Measurements from ENCODE around the gene GON4L.

The GON4L gene

DNA sequence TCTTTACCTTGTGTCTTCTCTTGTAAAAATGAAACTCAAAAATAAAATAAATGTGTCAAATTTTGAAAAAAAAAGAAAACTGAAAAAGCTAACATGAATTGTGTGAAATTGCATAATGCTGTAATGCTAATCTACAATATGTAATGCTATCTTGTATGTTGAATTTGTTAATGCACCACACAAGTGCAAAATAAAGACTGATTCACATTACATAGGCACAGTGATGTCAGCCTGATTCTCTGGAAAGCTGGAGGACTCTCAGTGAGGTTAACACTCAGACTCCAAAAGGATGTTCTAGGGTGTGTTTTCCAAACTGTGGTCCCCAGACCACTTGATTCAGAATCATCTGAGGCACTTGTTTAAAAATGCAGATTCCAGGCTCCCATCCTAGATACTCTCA, 28.0 kb upstream of the GON4L start:
- Histone ChIP-seq H3K27ac (ENCODE audit: extremely low read depth, low read depth, low read length) (no peak overlapping the region), H3K4me3 (ENCODE audit: low read depth, low read length) (no peak overlapping the region), H3K9me3 (ENCODE audit: control insufficient read depth, insufficient read depth, low read depth, low read length) (no peaks in the 10 kb centered on the region), H3K4me1 (ENCODE audit: control insufficient read depth, insufficient read depth, low read length) (no peaks in the 10 kb centered on the region), H3K36me3 (ENCODE audit: control insufficient read depth in 2 of 2, insufficient read depth in 1 of 2, low read length in 2 of 2) (peaks cover 0 to 11% of the 10 kb centered on the region in 2 experiments; a peak in 1 of 3 replicates)
- no peak for TF ChIP-seq ZEB2 (tag by site-specific recombination; IDR thresholded peaks at IDR 0.05)
- TF ChIP-seq, protein P1, sequence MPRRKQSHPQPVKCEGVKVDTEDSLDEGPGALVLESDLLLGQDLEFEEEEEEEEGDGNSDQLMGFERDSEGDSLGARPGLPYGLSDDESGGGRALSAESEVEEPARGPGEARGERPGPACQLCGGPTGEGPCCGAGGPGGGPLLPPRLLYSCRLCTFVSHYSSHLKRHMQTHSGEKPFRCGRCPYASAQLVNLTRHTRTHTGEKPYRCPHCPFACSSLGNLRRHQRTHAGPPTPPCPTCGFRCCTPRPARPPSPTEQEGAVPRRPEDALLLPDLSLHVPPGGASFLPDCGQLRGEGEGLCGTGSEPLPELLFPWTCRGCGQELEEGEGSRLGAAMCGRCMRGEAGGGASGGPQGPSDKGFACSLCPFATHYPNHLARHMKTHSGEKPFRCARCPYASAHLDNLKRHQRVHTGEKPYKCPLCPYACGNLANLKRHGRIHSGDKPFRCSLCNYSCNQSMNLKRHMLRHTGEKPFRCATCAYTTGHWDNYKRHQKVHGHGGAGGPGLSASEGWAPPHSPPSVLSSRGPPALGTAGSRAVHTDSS (tag by site-specific recombination; IDR thresholded peaks at IDR 0.05), result no peak
- ChIA-PET CTCF (interaction anchor here (0.6 kb wide), 2 partner anchors 184 to 717 kb away, joined by 3 read pairs; no protein-coding TSS in a partner anchor), POLR2A (no interaction called here)

DNA sequence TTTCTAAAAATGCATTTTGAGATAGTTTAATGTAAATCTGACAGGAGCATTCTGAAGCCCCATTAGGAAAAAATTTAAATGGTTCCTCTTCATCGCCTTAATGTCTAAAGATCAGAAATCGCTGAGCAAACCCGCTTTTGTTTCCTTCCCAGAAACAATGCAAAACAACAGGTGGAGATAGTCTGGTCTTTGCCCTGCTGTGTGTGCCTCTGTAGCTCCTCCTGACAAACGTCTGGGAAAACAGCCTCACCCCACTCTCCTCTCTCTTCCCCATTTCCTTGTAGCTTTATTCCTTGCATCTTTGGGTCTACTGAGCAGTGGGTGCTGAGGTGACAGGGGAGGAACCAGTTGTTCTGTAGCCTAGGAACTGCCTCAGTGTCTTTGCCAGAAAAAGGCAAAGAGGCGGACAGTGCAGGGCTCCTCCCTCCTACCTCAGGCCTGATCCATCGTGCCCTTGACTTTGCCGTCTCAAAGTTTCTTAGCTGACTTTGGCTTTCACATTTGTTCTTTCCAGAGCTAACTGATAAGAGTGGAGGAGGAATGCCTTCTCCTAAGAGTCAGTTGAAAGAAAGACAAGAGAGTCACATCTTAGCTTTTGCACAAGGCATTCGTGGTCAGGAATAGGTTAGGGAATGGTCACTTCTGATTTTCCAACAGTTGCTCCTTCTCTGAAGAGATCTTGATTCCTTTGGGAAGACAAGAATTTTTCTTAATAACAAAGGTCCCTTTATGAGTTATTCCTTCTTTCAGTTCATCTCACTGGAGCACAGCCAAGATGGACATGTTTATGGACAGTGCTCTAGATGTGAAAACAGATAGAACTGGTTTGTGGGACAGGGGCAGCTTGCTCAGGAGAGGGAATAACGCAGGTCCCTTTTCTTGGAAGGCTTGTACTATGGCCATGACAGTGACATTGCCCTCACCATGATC, 27.3 kb upstream of the GON4L start:
- Histone ChIP-seq H3K4me1 (ENCODE audit: control insufficient read depth, insufficient read depth, low read length) (no peaks in the 10 kb centered on the region), H3K9me3 (ENCODE audit: control insufficient read depth, insufficient read depth, low read depth, low read length) (no peaks in the 10 kb centered on the region), H3K27ac (ENCODE audit: extremely low read depth, low read depth, low read length) (no peak overlapping the region), H3K4me3 (ENCODE audit: low read depth, low read length) (no peak overlapping the region), H3K36me3 (ENCODE audit: control insufficient read depth in 2 of 2, insufficient read depth in 1 of 2, low read length in 2 of 2) (peaks cover 0 to 11% of the 10 kb centered on the region in 2 experiments; a peak in 1 of 3 replicates)
- TF ChIP-seq ZNF341 (tag by site-specific recombination; IDR thresholded peaks at IDR 0.05; ENCODE audit: low read depth) (no peak), ZNF837 (tag by site-specific recombination; IDR thresholded peaks at IDR 0.05) (no peak), SP3 (tag by site-specific recombination; IDR thresholded peaks at IDR 0.05) (no peak), ZIC2 (tag by site-specific recombination; IDR thresholded peaks at IDR 0.05) (no peak), ZNF155 (tag by site-specific recombination; IDR thresholded peaks at IDR 0.05) (no peak), OSR2 (tag by site-specific recombination; IDR thresholded peaks at IDR 0.05) (no peak), ZNF830 (tag by site-specific recombination; IDR thresholded peaks at IDR 0.05; ENCODE audit: low read depth) (no peak)
- TF ChIP-seq, protein P2, sequence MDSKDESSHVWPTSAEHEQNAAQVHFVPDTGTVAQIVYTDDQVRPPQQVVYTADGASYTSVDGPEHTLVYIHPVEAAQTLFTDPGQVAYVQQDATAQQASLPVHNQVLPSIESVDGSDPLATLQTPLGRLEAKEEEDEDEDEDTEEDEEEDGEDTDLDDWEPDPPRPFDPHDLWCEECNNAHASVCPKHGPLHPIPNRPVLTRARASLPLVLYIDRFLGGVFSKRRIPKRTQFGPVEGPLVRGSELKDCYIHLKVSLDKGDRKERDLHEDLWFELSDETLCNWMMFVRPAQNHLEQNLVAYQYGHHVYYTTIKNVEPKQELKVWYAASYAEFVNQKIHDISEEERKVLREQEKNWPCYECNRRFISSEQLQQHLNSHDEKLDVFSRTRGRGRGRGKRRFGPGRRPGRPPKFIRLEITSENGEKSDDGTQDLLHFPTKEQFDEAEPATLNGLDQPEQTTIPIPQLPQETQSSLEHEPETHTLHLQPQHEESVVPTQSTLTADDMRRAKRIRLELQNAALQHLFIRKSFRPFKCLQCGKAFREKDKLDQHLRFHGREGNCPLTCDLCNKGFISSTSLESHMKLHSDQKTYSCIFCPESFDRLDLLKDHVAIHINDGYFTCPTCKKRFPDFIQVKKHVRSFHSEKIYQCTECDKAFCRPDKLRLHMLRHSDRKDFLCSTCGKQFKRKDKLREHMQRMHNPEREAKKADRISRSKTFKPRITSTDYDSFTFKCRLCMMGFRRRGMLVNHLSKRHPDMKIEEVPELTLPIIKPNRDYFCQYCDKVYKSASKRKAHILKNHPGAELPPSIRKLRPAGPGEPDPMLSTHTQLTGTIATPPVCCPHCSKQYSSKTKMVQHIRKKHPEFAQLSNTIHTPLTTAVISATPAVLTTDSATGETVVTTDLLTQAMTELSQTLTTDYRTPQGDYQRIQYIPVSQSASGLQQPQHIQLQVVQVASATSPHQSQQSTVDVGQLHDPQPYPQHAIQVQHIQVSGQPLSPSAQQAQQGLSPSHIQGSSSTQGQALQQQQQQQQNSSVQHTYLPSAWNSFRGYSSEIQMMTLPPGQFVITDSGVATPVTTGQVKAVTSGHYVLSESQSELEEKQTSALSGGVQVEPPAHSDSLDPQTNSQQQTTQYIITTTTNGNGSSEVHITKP (tag by site-specific recombination; IDR thresholded peaks at IDR 0.05), result 0 out of 2 replicates have a peak, but pooled peaks have one; percentile 11
- TF ChIP-seq, protein P3, sequence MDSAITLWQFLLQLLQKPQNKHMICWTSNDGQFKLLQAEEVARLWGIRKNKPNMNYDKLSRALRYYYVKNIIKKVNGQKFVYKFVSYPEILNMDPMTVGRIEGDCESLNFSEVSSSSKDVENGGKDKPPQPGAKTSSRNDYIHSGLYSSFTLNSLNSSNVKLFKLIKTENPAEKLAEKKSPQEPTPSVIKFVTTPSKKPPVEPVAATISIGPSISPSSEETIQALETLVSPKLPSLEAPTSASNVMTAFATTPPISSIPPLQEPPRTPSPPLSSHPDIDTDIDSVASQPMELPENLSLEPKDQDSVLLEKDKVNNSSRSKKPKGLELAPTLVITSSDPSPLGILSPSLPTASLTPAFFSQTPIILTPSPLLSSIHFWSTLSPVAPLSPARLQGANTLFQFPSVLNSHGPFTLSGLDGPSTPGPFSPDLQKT (IDR thresholded peaks at IDR 0.05; ENCODE audit: borderline replicate concordance, low read depth, low read length), result no peak
- POLR2A ChIA-PET, result no interaction called here
- CTCF ChIA-PET, result interaction anchor here (0.6 kb wide), 4 partner anchors 185 to 718 kb away, joined by 3 read pairs; no protein-coding TSS in a partner anchor

DNA sequence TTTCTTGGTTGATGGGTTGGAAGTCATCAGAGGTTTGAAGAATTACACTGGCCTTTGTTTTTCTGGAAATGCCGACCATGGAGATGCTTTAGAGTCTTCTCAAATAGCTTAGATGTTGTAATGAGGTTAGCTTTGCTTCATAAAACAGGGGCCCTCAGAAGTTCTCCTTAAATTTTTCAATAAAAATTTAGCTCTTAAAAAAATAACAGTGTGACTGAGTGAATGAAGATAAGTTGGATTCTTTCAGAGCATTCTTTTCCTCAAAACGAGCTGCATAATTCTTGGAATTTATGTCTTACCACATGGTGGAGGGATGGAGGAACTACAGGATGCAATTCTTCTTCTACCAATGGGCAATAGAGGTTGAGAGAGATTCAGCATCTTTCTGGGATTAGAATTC, 25.8 kb upstream of the GON4L start:
- ChIA-PET CTCF (interaction anchor here (0.5 to 0.9 kb wide), 2 partner anchors 10 to 13 kb away, joined by 3 to 6 read pairs; no protein-coding TSS in a partner anchor), POLR2A (interaction anchor here (0.6 kb wide), 1 partner anchor 554 kb away, joined by 5 read pairs; no protein-coding TSS in a partner anchor)
- H3K36me3 ChIP-seq (ENCODE audit: control insufficient read depth in 2 of 2, insufficient read depth in 1 of 2, low read length in 2 of 2), result peaks cover 0 to 11% of the 10 kb centered on the region in 2 experiments; a peak in 1 of 3 replicates
- H3K27ac ChIP-seq (ENCODE audit: extremely low read depth, low read depth, low read length), result no peak overlapping the region
- H3K4me1 ChIP-seq (ENCODE audit: control insufficient read depth, insufficient read depth, low read length), result no peaks in the 10 kb centered on the region
- no peak overlapping the region for H3K4me3 ChIP-seq (ENCODE audit: low read depth, low read length)
- TF ChIP-seq ZNF202 (tag by site-specific recombination; IDR thresholded peaks at IDR 0.05; ENCODE audit: borderline replicate concordance), result no peak
- TF ChIP-seq, protein P4, sequence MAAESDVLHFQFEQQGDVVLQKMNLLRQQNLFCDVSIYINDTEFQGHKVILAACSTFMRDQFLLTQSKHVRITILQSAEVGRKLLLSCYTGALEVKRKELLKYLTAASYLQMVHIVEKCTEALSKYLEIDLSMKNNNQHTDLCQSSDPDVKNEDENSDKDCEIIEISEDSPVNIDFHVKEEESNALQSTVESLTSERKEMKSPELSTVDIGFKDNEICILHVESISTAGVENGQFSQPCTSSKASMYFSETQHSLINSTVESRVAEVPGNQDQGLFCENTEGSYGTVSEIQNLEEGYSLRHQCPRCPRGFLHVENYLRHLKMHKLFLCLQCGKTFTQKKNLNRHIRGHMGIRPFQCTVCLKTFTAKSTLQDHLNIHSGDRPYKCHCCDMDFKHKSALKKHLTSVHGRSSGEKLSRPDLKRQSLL (tag by site-specific recombination; IDR thresholded peaks at IDR 0.05), result no peak
- TF ChIP-seq, protein P5, sequence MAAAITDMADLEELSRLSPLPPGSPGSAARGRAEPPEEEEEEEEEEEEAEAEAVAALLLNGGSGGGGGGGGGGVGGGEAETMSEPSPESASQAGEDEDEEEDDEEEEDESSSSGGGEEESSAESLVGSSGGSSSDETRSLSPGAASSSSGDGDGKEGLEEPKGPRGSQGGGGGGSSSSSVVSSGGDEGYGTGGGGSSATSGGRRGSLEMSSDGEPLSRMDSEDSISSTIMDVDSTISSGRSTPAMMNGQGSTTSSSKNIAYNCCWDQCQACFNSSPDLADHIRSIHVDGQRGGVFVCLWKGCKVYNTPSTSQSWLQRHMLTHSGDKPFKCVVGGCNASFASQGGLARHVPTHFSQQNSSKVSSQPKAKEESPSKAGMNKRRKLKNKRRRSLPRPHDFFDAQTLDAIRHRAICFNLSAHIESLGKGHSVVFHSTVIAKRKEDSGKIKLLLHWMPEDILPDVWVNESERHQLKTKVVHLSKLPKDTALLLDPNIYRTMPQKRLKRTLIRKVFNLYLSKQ (tag by site-specific recombination; IDR thresholded peaks at IDR 0.05; ENCODE audit: borderline replicate concordance), result no peak
- no peak for TF ChIP-seq ZNF623 (tag by site-specific recombination; IDR thresholded peaks at IDR 0.05)
- no peak for TF ChIP-seq ZNF585B (tag by site-specific recombination; IDR thresholded peaks at IDR 0.05)
- no peaks in the 10 kb centered on the region for H3K9me3 ChIP-seq (ENCODE audit: control insufficient read depth, insufficient read depth, low read depth, low read length)

Measured in HEK293 (cell line).